ENCODE results near the gene NUP214. TPM values are rescaled to one million over a fixed set of nuclear protein-coding genes. Genes with fewer than 3 reads are reported as not detected.

NUP214 gene
- total RNA-seq, 1 donor from 2014 or later = 67.1 TPM

GRCh38 chr9:131227112-131227958, 101.9 kb downstream of the NUP214 start:
- H3K4me3 Mint-ChIP-seq = no peak overlapping the region
- TF ChIP-seq, protein P1, sequence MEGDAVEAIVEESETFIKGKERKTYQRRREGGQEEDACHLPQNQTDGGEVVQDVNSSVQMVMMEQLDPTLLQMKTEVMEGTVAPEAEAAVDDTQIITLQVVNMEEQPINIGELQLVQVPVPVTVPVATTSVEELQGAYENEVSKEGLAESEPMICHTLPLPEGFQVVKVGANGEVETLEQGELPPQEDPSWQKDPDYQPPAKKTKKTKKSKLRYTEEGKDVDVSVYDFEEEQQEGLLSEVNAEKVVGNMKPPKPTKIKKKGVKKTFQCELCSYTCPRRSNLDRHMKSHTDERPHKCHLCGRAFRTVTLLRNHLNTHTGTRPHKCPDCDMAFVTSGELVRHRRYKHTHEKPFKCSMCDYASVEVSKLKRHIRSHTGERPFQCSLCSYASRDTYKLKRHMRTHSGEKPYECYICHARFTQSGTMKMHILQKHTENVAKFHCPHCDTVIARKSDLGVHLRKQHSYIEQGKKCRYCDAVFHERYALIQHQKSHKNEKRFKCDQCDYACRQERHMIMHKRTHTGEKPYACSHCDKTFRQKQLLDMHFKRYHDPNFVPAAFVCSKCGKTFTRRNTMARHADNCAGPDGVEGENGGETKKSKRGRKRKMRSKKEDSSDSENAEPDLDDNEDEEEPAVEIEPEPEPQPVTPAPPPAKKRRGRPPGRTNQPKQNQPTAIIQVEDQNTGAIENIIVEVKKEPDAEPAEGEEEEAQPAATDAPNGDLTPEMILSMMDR (conservative IDR thresholded peaks at IDR 0.05) = no peak
- no peak overlapping the region for H3K27ac Mint-ChIP-seq
- peaks cover 15% of the 10 kb centered on the region for H3K36me3 Mint-ChIP-seq
- peaks cover 4% of the 10 kb centered on the region for H3K4me1 Mint-ChIP-seq (ENCODE audit: unreplicated experiment)
- DNase-seq (ENCODE audit: extremely low spot score, unreplicated experiment) = no peak
- H3K9me3 Mint-ChIP-seq = no peaks in the 10 kb centered on the region
- no peaks in the 10 kb centered on the region for H3K27me3 Mint-ChIP-seq

DNA sequence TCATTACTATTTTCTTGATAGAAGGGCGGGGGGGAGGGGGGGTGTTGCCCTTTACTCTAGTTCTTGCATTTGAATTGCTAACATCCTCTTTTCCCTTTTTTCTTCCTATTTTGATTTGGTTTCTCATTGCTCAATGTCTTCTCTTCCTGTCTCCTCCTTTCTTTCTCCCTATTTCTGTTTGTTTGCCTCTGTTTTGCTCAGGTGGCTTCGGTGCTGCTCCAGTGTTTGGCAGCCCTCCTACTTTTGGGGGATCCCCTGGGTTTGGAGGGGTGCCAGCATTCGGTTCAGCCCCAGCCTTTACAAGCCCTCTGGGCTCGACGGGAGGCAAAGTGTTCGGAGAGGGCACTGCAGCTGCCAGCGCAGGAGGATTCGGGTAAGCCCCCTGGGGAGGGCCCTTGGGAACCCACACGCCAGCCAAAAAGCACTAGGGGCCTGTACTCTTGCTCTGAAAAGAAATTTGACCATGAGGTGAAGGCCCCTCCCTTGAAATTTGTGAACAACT, 102.6 kb downstream of the NUP214 start:
- no peak for DNase-seq (ENCODE audit: extremely low spot score, unreplicated experiment)
- TF ChIP-seq, protein P1 (conservative IDR thresholded peaks at IDR 0.05) = no peak
- H3K36me3 Mint-ChIP-seq = peaks cover 11% of the 10 kb centered on the region
- no peak overlapping the region for H3K4me3 Mint-ChIP-seq
- no peaks in the 10 kb centered on the region for H3K27me3 Mint-ChIP-seq
- no peak overlapping the region for H3K27ac Mint-ChIP-seq
- H3K9me3 Mint-ChIP-seq = no peaks in the 10 kb centered on the region
- H3K4me1 Mint-ChIP-seq (ENCODE audit: unreplicated experiment) = peaks cover 4% of the 10 kb centered on the region

DNA sequence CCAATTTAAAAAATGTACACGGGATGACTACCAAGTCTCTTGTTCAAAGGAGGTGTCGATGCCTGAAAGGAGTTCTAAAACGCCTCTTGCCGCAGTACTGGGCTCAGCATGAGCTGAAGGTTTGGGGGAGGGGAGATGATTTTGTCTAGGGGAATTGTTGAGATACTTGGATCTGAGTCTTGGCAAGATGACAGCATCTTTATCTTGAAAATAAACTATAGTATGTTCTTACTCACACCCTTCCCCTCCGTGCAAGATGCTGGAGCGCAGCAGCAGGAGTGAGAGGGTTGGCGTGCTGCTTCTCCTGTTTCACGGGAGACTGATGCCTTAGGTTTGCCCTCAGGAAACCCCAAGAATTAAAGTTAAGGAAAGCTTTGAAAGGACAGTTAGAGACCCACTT, 103.6 kb downstream of the NUP214 start:
- Mint-ChIP-seq H3K27me3 (no peaks in the 10 kb centered on the region), H3K36me3 (peaks cover 11% of the 10 kb centered on the region), H3K27ac (no peak overlapping the region), H3K4me3 (no peak overlapping the region), H3K9me3 (no peaks in the 10 kb centered on the region), H3K4me1 (ENCODE audit: unreplicated experiment) (peaks cover 4% of the 10 kb centered on the region)
- DNase-seq (ENCODE audit: extremely low spot score, unreplicated experiment) = no peak
- TF ChIP-seq, protein P1 (conservative IDR thresholded peaks at IDR 0.05) = no peak

GRCh38 chr9:131233556-131233955, 108.2 kb downstream of the NUP214 start:
- DNase-seq (ENCODE audit: extremely low spot score, unreplicated experiment) = no peak
- TF ChIP-seq, protein P1 (conservative IDR thresholded peaks at IDR 0.05) = no peak
- Mint-ChIP-seq H3K9me3 (no peaks in the 10 kb centered on the region), H3K4me3 (no peak overlapping the region), H3K4me1 (ENCODE audit: unreplicated experiment) (peaks cover 7% of the 10 kb centered on the region), H3K27ac (no peak overlapping the region), H3K27me3 (no peaks in the 10 kb centered on the region), H3K36me3 (peaks cover 11% of the 10 kb centered on the region)

DNA sequence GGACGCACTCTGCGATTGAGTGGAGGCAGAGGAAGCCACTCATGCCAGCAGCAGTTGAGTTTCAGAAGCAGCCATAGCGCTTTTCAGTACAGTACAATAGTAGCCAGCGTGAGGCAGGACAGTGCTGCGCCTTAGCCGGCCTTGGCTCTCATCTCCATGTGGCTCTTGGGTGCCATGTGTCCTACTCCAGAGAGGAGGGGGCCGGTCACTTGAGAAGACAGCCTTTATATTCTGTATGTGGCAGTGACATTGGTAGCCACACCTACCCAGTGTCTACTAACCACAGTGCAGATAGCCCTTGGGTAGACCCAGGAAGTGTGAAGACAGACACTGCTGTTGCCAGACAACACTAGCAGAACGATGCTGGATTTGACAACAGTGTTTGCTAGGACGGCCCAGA, 108.6 kb downstream of the NUP214 start:
- Mint-ChIP-seq H3K36me3 (peaks cover 11% of the 10 kb centered on the region), H3K27me3 (no peaks in the 10 kb centered on the region)
- TF ChIP-seq, protein P1 (conservative IDR thresholded peaks at IDR 0.05) = no peak

More for the DNA sequence above, 108.6 kb downstream of the NUP214 start:
- no peak overlapping the region for H3K27ac Mint-ChIP-seq
- DNase-seq (ENCODE audit: extremely low spot score, unreplicated experiment) = no peak
- no peaks in the 10 kb centered on the region for H3K9me3 Mint-ChIP-seq
- peaks cover 9% of the 10 kb centered on the region for H3K4me1 Mint-ChIP-seq (ENCODE audit: unreplicated experiment)
- no peak overlapping the region for H3K4me3 Mint-ChIP-seq
